Pancreas (tissue), 10 donors: ENCODE results near the gene TXLNB. TPM values are rescaled to one million over a fixed set of nuclear protein-coding genes. Genes with fewer than 3 reads are reported as not detected.

ENCODE experiments used
- ATAC-seq, 4 donors: fragments of 200-7000 bp; cut with Tn5 transposase; one replicate each; pipeline versions ENCODE4 v1.8.0 to v1.9.1; 2020; ENCODE audit warnings: mild to moderate bottlenecking in 4 of 4, moderate library complexity in 4 of 4
- DNase-seq, 6 donors: peaks; one replicate each; pipeline ENCODE4 v3.0.0-alpha.2; 2020
- FAIRE-seq: peaks from 2 replicates; lab custom pipeline; 2012; peaks lifted over from hg19 to GRCh38; lab: Jason Lieb, UNC
- H3K27ac ChIP-seq, 4 donors: fragments of 200-600 bp; sonication (generic); 1 replicate in 3 of 4; 2 replicates in 1 of 4; pipeline versions ENCODE4 v1.5.0 to v1.8.0; 2020
- H3K27me3 ChIP-seq, 4 donors: fragments of 200-600 bp; one replicate each; pipeline ENCODE4 v1.8.0; 2021
- H3K36me3 ChIP-seq, 3 donors: fragments of 200-600 bp; sonication (generic) in 1 of 3; one replicate each; pipeline versions ENCODE4 v1.5.0 to v1.8.0; 2020 to 2021
- H3K4me1 ChIP-seq, 3 donors: fragments of 200-600 bp; one replicate each; pipeline ENCODE4 v1.8.0; 2021
- H3K4me3 ChIP-seq, 4 donors: fragments of 200-600 bp; sonication (generic) in 2 of 4; one replicate each; pipeline versions ENCODE4 v1.5.0 to v1.8.0; 2020 to 2021
- H3K9me3 ChIP-seq, 4 donors: fragments of 200-600 bp; one replicate each; pipeline ENCODE4 v1.8.0; 2021
- CTCF ChIP-seq, 4 donors: fragments of 200-600 bp; sonication (generic) in 3 of 4; IDR thresholded peaks; one replicate each; pipeline versions ENCODE4 v1.5.0 to v1.8.0; 2021; ENCODE audit warnings: antibody characterized with exemption in 4 of 4
- WGBS, 2 donors: extraction: QIAGEN DNeasy Blood & Tissue Kit; methylation state at CpG; one replicate each; pipeline ENCODE4 v1.1.7; 2013; 5-methylcytosine and 5-hydroxymethylcytosine counted together
- intact Hi-C, 3 donors: fragments of 100-400 bp; cut with DNase I; formaldehyde crosslinking; loops; one replicate each; pipeline versions ENCODE4 v1.11.1 to v1.14.2; 2022
- polyA plus RNA-seq, 2 donors: library from polyadenylated mRNA; stranded (reverse); fragments of 200-250 nt; gene quantifications; one replicate each; pipeline ENCODE4 v1.2.3, GENCODE V29; 2013
- total RNA-seq, 6 donors: library from RNA; stranded (reverse); fragmentation: NEBNext Ultra II Directional in 4 of 6; extraction: Animal tissue kit (Norgen Biotek cat#: 25700) in 4 of 6; gene quantifications; one replicate each; pipeline versions ENCODE4 v1.2.1 to v1.2.4, GENCODE V29; 2021 to 2023
- donor health status: healthy with polysubstance abuse.
- donor health status: DM: no; HTN: no; CAD: no; lungs with moderate emphysema.
- donor health status: DM: no; HTN: no; CAD: no.
- donor health status: control.
- donor health status: control.
- donor health status: Bipolar disorder and iron deficiency.
- donor health status: DM: yes; HTN: yes; CAD: no.
- donor health status: DM: no; HTN: no; CAD: no.
- donor health status: DM: no; HTN: no; CAD: no.
- donor health status: DM: yes; HTN: yes; CAD: no.

Gene TXLNB
- total and polyA plus RNA-seq, 8 donors = 0.03 to 0.47 (median 0.08) TPM; not detected in 1

DNA sequence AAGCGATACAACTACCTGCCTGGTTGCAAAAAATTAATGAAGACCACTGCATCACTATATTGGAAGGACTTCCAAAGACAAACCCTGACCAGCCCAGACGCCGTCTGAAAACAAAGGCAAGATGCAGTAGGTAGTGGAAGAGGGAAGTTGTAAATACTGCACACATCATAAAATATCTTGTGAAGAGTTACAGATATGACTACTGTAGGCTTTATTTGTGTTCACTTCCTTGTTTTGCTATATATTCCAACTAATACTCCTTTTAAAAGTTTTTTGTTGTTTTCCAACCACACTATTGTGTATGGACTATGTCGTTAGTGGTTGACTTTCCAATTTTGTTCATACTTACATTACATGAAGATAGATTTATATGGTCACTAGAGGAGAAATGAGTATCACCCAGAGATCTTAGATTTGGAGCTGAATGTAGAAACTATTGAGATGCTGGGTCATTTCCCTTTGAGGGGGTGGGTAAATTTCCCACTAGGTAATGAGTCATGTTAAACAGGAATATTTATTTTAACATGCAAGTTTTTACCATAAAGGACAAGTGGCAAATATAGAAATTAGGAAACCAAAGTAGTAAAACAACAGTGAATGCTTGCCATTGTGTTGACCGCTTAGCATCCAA, 16.6 kb upstream of the TXLNB start:
- peak in 2 of 4 donors; percentile 64 to 67 for ATAC-seq
- no peak for FAIRE-seq
- Histone ChIP-seq H3K4me3 (no peak overlapping the region), H3K9me3 (no peaks in the 10 kb centered on the region), H3K27ac (peak overlapping the region in 2 of 4 donors; percentile 1 to 3), H3K4me1 (peaks cover 0 to 9% (median 0%) of the 10 kb centered on the region in 3 donors), H3K27me3 (no peaks in the 10 kb centered on the region), H3K36me3 (no peaks in the 10 kb centered on the region)
- DNase-seq = no peak
- intact Hi-C loops = no loop called here
- 82 to 88% methylated on average over 5 of the region's 5 CpGs for WGBS, 2 donors
- no peak for TF ChIP-seq CTCF (IDR thresholded peaks at IDR 0.05)

DNA sequence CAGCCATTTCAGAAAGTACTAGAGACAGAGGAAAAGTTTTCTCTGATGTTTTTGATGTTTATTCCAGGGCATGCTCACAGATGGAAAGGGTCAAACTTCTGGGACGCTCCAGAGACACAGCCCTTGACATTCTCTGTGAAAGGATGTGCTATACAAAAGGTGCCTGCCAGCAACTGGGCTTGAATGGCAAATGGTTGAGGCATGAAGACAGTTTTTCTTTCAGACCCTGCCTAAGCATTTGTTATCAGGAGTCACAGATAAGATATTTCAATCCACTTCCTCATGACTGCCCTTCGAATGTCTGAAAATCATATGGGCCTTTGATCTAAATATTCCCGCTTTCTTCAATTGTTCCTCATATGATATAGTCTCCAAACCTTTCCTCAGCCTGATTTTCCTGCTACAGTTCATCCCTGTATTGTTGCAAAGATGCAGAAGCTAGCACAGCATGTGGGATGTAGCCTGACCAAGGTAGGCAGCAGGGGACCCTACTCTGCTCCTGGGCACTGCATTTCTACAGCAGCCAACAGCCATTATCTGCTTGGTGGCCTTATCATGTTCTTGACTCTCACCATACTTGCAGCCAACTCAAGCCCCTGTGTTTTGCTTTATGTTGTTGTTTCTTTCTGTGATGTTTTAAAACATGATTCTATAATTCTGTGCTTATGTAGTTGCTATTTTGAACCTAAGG, 14.6 kb upstream of the TXLNB start:
- WGBS, 2 donors = 76 to 77% methylated on average over 3 of the region's 3 CpGs
- H3K27me3 ChIP-seq = no peaks in the 10 kb centered on the region
- ATAC-seq (no peak), DNase-seq (no peak), FAIRE-seq (no peak)
- no peak for TF ChIP-seq CTCF (IDR thresholded peaks at IDR 0.05)
- no peaks in the 10 kb centered on the region for H3K36me3 ChIP-seq
- no peak overlapping the region for H3K27ac ChIP-seq
- peaks cover 0 to 9% (median 0%) of the 10 kb centered on the region in 3 donors for H3K4me1 ChIP-seq
- intact Hi-C loops = no loop called here
- H3K9me3 ChIP-seq = no peaks in the 10 kb centered on the region
- H3K4me3 ChIP-seq = no peak overlapping the region

- Histone ChIP-seq H3K4me1 (no peaks in the 10 kb centered on the region), H3K4me3 (no peak overlapping the region), H3K9me3 (no peaks in the 10 kb centered on the region), H3K27ac (no peak overlapping the region), H3K27me3 (no peaks in the 10 kb centered on the region), H3K36me3 (no peaks in the 10 kb centered on the region)
- no peak for ATAC-seq
- intact Hi-C loops = no loop called here
- no peak for FAIRE-seq
- TF ChIP-seq CTCF (IDR thresholded peaks at IDR 0.05) = no peak
- 90 to 93% methylated on average over 2 of the region's 2 CpGs for WGBS, 2 donors
- DNase-seq = no peak
These were observed 11.4 kb upstream of the TXLNB start for GRCh38 chr6:139303185-139303584.

- no peaks in the 10 kb centered on the region for H3K36me3 ChIP-seq
- H3K27me3 ChIP-seq = no peaks in the 10 kb centered on the region
- no peak for DNase-seq
- no peak for TF ChIP-seq CTCF (IDR thresholded peaks at IDR 0.05)
- no peak for ATAC-seq
- no peak for FAIRE-seq
- H3K4me1 ChIP-seq = no peaks in the 10 kb centered on the region
- H3K4me3 ChIP-seq = no peak overlapping the region
- H3K27ac ChIP-seq = no peak overlapping the region
- intact Hi-C loops = no loop called here
- no peaks in the 10 kb centered on the region for H3K9me3 ChIP-seq
These were observed 6.1 kb upstream of the TXLNB start for GRCh38 chr6:139297921-139298320.

DNA sequence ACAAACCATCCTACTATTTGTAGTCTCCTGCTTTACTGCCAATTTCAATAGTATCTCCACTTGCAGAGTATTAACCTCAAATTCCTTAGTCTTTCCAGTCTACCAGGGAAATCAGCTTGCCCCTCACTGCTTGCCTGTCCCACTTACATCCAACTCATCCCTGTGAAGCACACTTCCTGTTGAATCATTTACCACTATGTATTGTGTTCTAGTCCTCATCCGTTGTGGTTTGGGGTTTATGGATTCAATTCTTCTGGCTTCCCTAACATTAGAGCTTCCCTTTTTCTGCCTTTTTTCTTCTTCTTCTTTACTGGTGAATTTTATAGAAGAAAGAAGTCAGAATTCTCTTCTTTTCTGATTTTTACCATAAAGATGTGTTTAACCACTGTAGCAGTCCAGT, 5.1 kb upstream of the TXLNB start:
- intact Hi-C loops = no loop called here
- Histone ChIP-seq H3K27me3 (no peaks in the 10 kb centered on the region), H3K27ac (no peak overlapping the region), H3K4me1 (peaks cover 0 to 5% (median 0%) of the 10 kb centered on the region in 3 donors), H3K36me3 (no peaks in the 10 kb centered on the region), H3K4me3 (no peak overlapping the region), H3K9me3 (no peaks in the 10 kb centered on the region)
- no peak for TF ChIP-seq CTCF (IDR thresholded peaks at IDR 0.05)
- ATAC-seq (peak in 2 of 4 donors; percentile 43 to 65), FAIRE-seq (no peak), DNase-seq (no peak)
- WGBS, 2 donors = 50 to 59% methylated on average over 1 of the region's 1 CpG
